GM18498 (cell line): ENCODE data around the gene DMPK.
"Not testable (repeated sequence)": the region's sequence is repeated elsewhere in the genome, so short reads cannot be mapped to it uniquely, and the experiment has no call there.

Experiments used
- ATAC-seq: cut with Tn5 transposase; IDR thresholded peaks from one replicate; pipeline ENCODE4 v1.9.1; 2021; ENCODE audit warnings: mild to moderate bottlenecking, moderate library complexity; ENCODE audit not compliant: unreplicated experiment

Gene DMPK

DNA sequence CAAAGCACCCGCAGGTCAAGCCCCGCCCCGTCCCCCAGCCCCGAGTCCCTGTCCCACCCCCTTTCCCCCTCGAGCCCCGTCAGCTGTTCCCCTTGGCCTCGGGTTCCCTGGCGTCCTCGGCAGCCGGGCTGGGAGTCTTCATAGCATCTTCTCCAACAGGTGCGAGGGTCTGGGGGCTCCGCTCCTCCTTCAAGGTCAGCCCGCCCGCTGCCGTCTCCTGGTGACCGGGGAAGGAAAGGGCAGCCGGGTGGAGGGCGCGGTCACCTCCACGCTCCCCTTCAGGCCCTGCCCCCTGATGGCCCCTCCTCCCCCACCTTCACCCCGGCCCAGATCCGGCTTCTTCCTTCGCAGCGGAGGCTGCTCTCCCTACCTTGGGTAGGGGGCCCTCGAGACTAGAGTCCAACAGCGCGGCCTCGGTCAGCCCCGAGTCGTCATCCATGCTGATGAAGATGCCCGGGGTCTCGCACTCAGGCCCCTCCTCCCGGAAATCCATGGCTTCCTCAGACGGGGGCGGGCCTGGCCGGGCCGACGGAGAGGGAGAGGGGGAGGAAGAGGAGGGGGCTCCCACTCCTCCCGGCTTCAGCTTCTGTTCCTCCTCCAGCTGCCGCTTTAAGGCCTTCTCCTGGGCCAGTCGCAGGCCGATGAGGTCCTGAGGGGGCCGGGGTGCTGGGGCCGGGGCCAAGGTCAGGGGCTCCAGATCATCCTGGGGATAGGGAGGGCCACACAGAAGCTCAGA is 33.4 kb upstream of the DMPK start:
- ATAC-seq, result no peak

DNA sequence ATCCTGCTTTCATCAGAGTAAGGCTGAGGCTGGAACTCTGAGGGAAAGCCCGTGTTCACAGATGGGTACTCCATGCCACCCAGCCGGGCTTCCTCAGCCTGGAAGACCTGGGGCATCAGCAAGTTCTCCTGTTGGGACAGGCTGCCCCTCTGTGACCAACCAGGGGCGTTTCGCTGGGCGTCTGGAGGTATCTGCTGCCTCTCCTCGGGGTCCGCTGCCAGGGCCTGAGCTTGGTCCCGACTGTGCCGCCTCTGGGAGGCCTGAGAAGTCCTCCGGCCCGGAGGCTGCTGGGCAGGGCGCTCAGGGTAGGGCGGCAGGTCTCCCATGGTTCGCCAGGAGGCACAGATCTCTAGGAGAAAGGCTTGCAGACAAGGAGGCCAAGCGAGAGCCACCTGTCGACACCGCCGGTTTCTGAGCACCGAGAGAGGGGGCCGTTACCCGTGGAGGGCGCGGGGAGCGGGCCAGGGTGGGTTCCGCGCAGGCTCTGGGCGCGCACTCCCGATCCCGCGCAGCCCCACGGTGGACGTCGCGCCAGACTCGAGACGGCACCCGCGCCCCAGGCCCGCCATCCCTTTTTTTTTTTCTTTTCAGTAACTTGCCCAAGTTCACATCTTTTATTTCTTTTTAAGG is 32.7 kb upstream of the DMPK start, which contains the start of gene RSPH6A:
TSS of gene RSPH6A (minus strand) at position 458 of the 630 bp plus-strand sequence. CDS start at position 326, 132 bp downstream.
- no peak for ATAC-seq

DNA sequence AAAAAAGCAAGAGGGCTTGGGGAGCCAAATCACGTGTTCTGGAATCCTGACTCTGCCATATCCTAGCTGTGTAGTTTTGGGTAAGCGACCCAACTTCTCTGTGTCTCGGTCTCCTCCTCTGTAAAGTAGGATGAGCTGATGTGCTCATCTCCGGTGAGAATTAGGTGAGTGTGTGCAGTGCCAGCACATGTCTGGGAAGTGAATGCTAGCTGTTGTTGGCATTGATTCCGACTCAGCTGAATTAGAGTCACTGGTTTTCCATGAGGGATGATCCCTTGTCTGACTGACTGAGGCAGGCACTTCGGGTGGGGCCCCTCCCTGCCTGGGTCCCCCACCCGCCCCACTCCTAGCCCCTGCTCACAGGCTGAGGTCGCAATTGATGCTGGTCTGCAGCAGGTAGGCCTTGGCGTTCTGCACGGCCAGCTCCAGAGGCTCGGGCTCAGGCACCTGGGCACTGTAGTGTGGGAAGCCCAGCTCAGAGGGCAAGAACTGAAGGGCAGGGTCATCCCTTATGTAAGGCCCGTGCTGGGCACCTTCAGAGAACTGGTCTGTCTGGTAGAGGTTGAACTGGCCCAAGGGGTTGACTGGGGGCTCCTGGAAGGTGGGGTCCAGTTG is 32.0 kb upstream of the DMPK start:
- no peak for ATAC-seq

DNA sequence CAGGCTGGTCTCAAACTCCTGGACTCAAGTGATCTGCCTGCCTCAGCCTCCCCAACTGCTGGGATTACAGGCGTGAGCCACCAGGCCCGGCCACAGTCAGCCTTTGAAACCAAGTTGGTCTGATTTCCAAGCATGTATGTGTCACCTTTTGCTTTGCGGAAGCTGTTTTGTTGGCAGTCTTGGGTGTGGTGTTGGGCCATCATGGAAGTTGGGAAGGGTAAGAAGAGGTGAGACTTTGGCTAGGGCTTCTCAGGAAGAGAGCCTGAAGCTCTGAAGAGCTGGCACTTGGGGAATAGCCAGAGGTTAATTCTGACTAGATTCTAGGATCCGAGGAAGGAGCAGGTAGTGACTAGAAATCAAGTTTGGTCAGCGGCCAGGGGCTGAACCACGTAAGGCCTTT is 30.0 kb upstream of the DMPK start:
- no peak for ATAC-seq

- ATAC-seq, result no peak
These were observed 27.4 kb upstream of the DMPK start for GRCh38 chr19:45809643-45810159.

DNA sequence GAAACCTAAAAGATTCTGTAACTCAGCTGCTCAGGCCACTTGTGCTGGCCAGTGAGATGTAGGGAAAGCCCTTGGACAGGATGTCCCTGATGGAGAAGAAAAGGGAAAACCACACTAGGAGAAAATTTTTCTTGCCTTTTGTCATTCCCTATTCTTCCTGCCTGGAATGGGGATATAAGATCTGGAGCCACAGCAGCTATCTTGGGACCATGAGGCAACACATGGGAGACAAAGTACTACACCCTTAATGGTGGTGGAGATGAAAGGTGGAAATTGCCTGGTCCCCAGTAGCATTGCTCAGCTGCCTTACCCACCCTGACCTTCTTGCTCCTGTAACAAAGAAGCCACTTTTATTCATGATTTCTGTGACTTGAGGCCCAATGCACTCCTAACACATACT is 23.4 kb upstream of the DMPK start:
- ATAC-seq, result no peak

DNA sequence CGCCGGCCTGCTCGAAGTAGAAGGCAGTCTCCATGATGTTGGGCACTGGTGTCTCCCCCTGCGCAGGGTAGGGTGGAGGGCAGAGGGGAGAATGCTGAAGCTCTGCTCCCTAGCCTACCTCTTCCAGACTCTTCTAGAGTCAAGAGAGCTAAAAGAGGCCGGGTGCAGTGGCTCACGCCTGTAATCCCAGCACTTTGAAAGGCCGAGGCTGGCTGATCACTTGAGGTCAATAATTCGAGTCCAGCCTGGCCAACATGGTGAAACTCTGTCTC is 22.6 kb upstream of the DMPK start:
- ATAC-seq, result no peak

GRCh38 chr19:45804140-45804958 is 22.1 kb upstream of the DMPK start:
- ATAC-seq, result no peak

GRCh38 chr19:45801603-45802175 is 19.4 kb upstream of the DMPK start:
- ATAC-seq, result no peak

DNA sequence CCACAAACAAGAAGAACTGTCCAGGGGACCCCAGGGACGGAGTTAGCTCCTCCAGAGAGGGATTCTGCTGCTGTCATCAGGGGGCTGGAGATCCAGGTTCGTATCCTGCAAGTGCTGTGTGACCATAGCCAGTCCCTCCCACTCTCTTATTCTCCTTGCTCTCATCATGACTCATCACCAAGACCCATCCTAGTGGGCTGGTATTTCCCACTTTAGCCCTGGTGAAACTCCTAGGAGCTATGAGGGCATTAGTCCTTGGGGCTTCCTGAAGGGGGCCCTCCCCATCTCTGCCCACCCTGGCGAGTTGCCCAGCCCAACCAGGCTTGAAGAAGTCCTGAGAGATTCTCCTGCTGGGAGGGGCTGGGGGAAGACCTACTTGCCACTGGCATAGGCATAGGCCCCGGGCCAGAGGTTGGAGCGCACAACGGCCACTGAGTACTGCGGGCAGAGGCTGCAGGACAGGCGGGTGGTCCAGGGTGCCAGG is 17.8 kb upstream of the DMPK start:
- ATAC-seq, result no peak

DNA sequence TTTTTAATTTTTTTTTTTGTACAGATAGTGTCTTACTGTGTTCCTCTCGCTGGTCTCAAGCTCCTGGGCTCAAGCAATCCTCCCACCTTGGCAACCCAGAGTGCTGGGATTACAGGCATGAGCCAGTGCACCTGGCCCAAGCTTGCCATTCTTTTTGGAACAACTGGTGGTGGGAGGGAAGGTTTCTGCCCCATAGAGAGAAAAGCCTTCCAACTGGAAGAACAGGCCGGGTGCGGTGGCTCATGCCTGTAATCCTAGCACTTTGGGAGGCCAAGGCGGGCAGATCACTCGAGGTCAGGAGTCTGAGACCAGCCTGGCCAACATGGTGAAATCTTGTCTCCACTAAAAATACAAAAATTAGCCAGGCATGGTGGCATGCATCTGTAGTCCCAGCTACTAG is 17.3 kb upstream of the DMPK start:
- ATAC-seq, result not testable (repeated sequence)

GRCh38 chr19:45798995-45799517 is 16.8 kb upstream of the DMPK start:
- no peak for ATAC-seq

GRCh38 chr19:45794627-45795026 is 12.3 kb upstream of the DMPK start:
- ATAC-seq, result no peak

DNA sequence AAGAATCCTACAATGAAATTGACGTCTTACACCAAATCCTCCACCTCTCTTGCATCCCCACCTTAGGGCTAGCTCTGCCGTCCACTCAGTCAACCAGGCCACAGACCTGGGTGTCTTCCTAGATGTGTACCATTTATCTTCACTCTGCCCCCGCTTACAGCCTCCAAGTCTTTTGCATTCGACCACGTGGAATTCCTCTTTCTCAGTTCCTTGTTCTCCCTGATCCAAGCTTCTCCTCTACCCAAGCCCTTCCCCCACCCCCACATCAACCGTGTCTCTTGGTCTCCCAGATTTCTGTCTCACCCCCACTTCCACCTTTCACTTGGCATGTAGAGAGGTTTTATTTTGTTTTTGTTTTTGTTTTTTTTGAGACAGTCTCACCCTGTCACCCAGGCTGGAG is 11.6 kb upstream of the DMPK start:
- no peak for ATAC-seq

- ATAC-seq, result no peak
These were observed 10.9 kb upstream of the DMPK start for GRCh38 chr19:45793178-45793564.

- ATAC-seq, result peak; percentile 96
These were observed 10.3 kb upstream of the DMPK start, which contains the start of gene DMWD for GRCh38 chr19:45792470-45793177. TSS of gene DMWD (minus strand) at chr19:45792845. CDS start at chr19:45792756, 89 bp downstream.

- ATAC-seq, result no peak
These were observed 9.6 kb upstream of the DMPK start for GRCh38 chr19:45791744-45792469.

GRCh38 chr19:45790942-45791341 is 8.7 kb upstream of the DMPK start:
- ATAC-seq, result no peak
